HG03108 (cell line): ENCODE data around the gene PODN.

Experiments
- ATAC-seq: cut with Tn5 transposase; IDR thresholded peaks from one replicate; pipeline ENCODE4 v1.9.1; 2021; ENCODE audit warnings: moderate library complexity; ENCODE audit not compliant: unreplicated experiment

The PODN gene

DNA sequence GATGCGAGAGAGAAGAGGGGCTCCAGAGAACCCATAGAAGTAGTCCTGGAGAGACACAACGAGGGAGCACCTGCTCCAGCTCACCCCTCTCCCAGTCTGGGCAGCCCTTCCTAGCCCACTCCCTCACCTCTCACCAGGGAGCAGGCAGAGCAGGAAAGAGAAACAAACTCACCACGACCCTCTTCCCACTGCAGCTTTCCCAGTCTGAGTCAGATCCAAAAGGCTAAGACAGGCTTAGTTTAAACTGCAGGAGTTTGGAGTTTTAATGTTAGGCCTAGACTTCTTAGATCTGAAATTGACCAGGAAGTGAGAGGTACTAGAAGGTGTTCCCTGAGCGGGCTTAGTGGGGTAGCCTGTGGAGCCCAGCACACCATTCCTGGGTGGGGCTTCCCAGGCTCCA lies 50.8 kb downstream of the PODN start:
- ATAC-seq = no peak

- ATAC-seq = no peak
Observed at GRCh38 chr1:53114090-53114489, 52.1 kb downstream of the PODN start.

DNA sequence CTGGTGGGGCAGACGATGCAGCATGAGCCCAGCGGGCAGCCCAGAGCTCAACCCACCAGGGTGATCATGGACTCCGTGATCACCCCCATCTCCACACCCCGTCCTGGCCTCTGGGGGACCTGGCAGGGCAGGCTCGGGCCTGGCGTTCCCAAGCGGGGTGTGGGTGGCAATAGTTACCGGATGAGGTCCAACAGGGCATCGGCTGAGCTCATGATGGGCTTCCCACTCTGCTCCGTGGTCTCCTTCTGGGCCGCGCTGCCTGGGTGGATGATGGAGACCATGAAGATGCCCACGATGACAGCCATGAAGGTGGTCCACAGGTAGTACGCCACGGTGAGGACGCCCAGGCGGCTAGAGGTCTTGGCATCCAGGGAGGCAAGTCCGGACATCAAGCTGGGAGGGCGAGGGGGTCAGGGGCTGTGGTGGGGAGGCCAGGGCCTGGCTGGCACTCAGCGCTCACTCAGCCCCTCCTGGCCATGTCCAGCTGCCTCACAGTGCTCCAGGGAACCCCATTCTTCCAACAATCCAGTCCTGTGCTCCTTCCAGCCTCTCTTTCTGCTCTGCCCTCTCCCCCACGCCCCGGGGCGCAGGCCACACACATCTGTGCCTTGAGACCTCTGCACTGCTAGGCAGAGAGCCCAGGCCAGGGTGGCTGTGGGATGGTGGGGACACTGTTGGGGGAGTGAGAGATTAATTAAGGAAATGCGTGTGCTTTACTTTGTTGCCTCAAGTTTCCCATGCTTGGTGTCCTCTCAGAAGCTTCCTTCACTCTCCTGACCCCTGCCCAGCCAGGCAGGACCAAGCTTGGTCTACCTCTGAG lies 52.8 kb downstream of the PODN start:
- ATAC-seq = no peak

DNA sequence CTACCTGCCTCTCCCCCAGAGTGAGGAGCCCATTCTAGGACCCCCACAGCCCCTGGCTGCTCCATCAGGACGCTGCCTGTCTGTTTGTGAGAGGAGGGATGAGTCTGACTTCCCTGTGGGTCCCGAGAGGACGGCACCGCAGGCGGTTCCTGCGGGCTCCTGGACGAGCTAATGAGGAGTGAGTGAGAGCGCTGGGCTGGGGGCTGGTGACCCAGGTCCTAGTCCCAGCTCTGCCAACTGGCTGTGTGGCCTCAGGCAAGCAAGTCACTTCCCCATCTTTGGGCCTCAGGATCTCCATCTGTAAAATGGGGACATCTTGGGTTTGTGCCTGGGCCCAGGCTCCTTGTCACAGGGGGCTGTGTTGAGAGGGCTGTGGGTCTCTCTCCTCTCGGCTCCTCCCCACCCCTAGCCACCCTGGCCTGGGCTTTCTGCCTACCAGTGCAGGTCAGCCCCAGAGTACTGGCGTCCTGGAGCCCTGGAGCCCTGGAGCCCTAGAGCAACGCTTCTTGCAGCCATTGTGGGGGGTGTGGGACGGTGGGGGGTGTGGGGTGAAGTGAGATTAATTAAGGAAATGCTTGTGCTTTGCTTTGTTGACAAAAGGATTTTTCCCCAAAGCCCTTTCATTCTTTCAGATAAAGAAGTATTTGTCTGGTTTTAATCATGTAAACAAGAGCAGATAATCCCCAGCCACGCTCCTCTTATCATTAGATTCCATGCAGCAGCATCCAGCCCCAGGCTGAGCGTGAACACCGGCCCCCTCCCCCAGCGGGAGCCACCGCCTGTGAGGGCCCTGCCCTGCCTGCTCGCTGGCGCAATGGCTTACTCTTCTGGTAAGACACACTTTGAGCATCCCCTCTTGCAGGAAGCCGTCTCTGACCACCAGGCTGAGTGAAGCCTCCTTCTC lies 53.6 kb downstream of the PODN start:
- ATAC-seq = no peak

DNA sequence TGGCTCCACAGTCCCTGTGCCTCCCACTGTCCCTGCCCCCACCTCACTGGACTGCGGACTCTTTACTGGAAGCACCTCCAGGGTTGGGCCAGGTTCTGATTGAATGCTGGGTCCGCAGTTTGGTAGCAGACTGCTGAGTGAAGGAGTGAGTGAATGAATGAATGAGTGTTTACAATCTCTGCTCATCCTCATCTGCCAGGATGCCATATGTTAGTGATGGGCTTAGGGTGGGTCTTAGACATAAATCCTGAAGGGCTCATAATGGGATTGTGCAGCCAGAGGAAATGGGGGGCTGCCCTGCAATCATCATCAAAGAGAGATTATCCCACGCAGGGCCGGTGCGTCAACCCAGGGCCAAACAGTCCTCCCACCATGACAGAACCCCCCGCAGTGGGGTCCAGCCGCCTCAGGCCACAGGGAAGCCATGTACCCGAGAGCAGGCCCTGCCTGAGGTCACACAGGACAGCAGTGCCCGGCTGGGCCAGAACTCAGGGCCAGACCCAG lies 54.3 kb downstream of the PODN start:
- no peak for ATAC-seq

GRCh38 chr1:53116933-53117600 lies 55.1 kb downstream of the PODN start:
- ATAC-seq = no peak

DNA sequence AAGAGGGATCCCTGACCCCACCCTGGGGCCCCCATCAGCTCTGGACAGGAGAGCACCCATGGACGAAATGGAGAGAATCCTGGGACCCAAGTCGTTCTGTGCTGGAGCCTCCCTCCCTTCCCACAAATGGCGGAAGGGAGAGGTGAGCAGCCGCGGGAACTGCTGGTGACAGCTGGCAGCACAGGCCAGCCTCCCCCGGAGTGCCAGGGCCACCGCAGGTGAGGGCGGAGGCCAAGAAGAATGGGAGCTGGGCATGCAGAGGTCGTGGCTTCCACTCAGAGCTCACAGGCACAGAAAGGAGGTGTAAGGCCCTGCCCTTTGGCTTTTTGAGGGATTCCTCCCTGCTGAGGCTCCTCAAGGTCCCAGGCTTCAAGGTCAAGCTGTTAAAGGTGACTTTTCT lies 55.8 kb downstream of the PODN start:
- ATAC-seq = no peak

- ATAC-seq = no peak
Observed at GRCh38 chr1:53120659-53121058, 58.6 kb downstream of the PODN start.

GRCh38 chr1:53121319-53122172 lies 59.5 kb downstream of the PODN start:
- ATAC-seq = no peak

- ATAC-seq = no peak
Observed at GRCh38 chr1:53122201-53122885, 60.3 kb downstream of the PODN start.

- no peak for ATAC-seq
Observed at GRCh38 chr1:53122961-53123413, 61.0 kb downstream of the PODN start.

GRCh38 chr1:53123453-53124140 lies 61.6 kb downstream of the PODN start:
- no peak for ATAC-seq

- ATAC-seq = no peak
Observed at GRCh38 chr1:53125122-53125521, 63.1 kb downstream of the PODN start.

- no peak for ATAC-seq
Observed at GRCh38 chr1:53125623-53126360, 63.8 kb downstream of the PODN start.

DNA sequence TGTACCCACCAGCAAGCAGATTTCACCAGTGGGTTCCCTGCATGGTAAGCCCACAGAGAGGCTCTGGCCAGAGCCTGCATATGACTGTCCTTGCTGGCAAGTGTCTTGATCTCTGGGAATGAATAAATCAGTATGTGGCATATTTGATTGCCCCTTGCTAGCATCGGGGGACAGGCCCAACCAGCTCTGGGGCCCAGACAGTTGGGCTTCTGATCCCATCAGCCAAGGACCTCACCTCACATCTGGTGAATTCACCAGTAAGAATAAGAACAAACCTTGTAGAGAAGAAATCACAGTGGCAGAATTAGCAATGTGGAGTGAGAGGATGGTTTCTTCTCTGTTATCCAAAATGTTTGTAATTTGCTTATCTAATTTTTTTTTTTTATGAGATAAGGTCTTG lies 64.5 kb downstream of the PODN start:
- ATAC-seq = no peak

- ATAC-seq = no peak
Observed at GRCh38 chr1:53127546-53127945, 65.5 kb downstream of the PODN start.

DNA sequence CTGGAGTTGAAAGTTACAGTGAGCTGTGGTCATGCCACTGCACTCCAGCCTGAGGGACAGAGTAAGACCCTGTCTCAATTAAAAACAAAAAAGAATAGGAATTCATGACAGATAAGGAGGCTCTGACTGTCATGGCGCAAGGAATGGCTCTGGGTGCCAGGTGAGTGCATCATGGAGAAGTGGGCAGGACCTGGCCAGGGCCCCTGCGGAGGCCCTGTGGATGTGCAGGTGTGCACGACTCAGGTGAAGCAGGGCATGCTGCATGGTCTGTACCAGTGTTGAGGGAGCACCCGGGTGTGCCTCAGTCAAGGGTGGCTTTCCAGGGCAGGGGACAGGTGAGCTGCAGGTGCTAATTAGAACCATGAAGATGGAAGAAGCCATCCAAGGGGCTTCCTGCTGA lies 66.4 kb downstream of the PODN start:
- no peak for ATAC-seq

- ATAC-seq = no peak
Observed at GRCh38 chr1:53129891-53130597, 68.0 kb downstream of the PODN start.
